NCI-H1694 (cell line): Measurements from ENCODE around the gene SNX13.
"Not testable (repeated sequence)": the region's sequence is repeated elsewhere in the genome, so short reads cannot be mapped to it uniquely, and the experiment has no call there.

ENCODE experiments used
- DNase-seq: peaks from one replicate; lab custom pipeline; 2025; lab: John Stamatoyannopoulos, UW

The SNX13 gene

DNA sequence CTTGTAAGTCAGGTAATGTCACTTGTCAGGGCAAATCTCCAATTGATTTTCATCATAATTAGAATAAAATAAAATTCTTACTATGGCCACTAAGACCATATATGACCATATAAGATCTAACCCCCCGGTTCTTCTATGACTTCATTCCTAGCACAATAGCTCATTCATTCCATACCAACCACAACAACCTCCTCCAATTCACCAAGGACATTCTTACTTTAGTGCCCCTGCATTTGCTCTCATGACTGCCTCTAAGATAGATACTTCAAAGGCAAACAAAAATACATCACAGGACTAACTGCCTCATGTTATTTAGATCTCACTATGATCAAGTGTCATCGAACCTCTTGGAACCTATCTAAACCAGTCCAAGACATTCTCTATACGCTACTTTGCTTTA lies 90.8 kb downstream of the SNX13 start:
- no peak for DNase-seq

- no peak for DNase-seq
Observed at GRCh38 chr7:17848516-17848915, 91.8 kb downstream of the SNX13 start.

GRCh38 chr7:17846935-17847334 lies 93.4 kb downstream of the SNX13 start:
- no peak for DNase-seq

DNA sequence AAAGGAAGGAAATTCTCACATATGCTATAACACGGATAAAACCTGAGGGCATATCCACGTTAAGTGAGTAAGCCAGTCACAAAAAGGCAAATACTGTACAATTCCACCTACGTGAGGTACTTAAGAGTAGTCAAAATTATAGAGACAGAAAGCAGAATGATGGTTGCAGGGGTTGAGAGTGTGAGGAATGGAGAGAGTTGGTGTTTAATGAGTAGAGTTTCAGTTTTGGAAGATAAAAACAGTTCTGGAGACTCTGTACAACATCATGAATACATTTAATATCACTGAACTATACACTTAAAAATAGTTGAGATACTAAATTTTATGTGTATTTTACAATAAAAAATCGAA lies 95.1 kb downstream of the SNX13 start:
- DNase-seq, result no peak

GRCh38 chr7:17844514-17845196 lies 95.6 kb downstream of the SNX13 start:
- no peak for DNase-seq

DNA sequence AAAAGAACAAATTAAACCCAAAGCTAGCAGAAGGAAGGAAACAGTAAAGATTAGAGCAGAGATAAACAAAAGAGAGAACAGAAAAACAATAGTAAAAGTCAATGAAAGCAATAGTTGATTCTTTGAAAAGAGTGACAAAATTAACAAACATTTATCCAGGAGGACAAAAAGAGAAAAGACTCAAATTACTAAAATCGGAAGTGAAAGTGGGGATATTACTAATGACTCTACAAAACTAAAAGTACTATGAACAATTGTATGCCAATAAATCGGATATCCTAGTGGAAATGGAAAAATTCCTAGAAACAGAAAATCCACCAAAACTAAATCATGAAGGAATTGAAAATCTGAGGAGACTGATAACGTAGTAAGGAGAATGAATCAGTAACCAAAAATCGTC lies 96.3 kb downstream of the SNX13 start:
- DNase-seq, result no peak

GRCh38 chr7:17843041-17843440 lies 97.3 kb downstream of the SNX13 start:
- no peak for DNase-seq

- no peak for DNase-seq
Observed at GRCh38 chr7:17832820-17833355, 107.4 kb downstream of the SNX13 start.

GRCh38 chr7:17832242-17832641 lies 108.1 kb downstream of the SNX13 start:
- DNase-seq, result no peak

DNA sequence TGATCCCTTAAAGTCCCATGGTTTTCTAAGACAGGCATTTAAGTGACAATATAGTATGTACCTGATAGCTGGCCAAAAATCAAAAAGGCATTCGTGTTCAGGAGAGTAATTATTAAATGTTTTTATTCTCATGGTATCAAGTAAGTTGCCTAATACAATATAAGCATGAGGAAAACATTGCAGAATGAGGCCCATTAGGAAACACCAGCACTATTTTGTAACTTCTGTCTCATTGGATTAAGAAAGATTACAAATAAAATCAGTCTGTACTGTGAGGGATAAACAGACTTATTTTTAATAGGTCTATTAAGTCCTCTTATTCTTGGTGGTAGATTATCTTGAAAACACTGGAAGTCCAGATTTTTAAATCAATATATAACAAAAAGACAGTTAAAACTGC lies 110.1 kb downstream of the SNX13 start:
- DNase-seq, result no peak

- no peak for DNase-seq
Observed at GRCh38 chr7:17829001-17829400, 111.3 kb downstream of the SNX13 start.

DNA sequence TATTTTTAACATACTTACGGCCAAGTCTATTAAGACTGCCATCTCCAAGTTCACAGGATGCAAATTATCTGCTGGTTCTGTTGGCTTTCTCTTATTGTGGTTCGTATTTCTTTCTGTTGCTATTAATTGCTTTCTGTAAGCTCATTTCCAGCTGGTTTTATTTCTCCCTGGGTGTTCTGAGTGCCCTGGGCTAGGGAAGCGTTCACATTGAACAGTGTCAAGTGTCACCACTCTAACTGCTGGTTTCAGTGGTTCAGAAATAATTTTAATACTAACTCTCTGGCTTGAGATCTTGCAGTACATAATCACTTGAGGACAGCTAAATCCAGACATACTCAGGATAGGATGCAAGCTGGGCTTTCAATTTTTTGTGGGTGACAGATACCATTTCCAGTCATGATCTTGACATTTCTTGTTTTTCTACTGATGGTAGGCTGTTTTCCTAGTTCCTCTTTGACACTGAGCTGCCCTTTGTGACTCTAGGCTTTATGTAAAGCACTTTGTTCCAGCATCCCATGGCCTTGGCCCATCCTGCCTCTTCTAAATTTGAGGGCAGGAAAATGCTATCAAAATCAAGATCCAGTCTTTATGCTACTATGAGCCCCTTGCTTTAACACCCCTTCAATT lies 117.6 kb downstream of the SNX13 start:
- DNase-seq, result no peak

DNA sequence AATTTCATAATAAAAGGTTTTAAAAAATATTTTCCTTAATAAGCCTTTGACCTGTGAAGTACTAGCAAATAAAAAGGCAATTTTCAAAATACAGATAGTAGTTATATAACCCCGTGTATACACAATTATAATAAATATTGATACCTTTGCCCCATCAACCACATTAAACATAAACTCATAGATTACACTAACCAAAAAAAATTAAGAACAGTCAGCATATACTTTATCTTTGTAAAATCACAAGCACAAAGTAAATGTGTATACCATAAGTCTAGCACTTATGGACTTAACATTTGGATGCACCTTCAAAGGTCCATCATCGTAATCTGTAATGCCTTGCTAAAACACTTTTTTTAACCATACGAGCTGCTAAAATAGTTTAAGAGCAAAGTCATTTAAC lies 123.4 kb downstream of the SNX13 start:
- no peak for DNase-seq

DNA sequence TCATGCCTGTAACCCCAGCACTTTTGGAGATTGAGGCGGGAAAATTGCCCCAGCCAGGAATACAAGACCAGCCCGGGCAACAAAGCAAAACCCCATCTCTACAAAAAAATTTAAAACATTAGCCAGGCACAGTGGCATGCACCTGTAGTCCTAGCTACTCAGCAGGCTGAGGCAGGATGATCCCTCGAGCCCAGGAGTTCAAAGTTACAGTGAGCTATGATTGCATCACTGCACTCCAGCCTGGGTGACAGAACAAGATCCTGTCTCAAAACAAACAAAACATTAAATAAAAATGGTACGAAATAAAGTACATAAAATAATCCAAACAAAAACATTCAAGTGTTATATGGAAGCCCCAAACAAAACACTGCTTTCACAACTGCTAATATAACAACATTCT lies 125.0 kb downstream of the SNX13 start:
- DNase-seq, result no peak

GRCh38 chr7:17814058-17814457 lies 126.2 kb downstream of the SNX13 start:
- no peak for DNase-seq

DNA sequence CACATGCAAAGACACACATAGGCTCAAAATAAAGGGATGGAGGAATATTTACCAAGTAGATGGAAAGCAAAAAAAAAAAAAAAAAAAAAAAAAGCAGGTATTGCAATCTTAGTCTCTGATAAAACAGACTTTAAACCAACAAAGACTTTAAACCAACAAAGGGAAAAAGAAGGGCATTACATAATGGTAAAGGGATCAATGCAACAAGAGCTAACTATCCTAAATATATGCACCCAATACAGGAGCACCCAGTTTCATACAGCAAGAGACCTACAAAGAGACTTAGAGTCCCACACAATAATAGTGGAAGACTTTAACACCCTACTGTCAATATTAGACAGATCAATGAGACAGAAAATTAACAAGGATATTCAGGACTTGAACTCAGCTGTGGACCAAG lies 131.1 kb downstream of the SNX13 start:
- not testable (repeated sequence) for DNase-seq

DNA sequence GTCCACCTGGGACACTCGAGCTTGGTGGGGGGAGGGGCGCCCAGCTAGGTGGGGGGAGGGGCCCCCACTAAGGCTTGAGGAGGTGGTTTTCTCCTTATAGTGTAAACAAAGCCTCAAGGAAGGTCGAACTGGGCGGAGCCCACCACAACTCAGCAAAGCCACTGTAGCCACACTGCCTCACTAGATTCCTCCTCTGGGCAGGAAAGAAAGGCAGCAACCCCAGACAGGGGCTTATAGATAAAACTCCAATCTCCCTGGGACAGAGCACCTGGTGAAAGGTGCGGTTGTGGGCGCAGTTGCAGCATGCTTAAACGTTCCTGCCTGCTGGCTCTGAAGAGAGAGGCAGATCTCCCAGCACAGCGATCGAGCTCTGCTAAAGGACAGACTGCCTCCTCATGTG lies 133.1 kb downstream of the SNX13 start:
- no peak for DNase-seq

GRCh38 chr7:17806631-17807030 lies 133.7 kb downstream of the SNX13 start:
- no peak for DNase-seq

DNA sequence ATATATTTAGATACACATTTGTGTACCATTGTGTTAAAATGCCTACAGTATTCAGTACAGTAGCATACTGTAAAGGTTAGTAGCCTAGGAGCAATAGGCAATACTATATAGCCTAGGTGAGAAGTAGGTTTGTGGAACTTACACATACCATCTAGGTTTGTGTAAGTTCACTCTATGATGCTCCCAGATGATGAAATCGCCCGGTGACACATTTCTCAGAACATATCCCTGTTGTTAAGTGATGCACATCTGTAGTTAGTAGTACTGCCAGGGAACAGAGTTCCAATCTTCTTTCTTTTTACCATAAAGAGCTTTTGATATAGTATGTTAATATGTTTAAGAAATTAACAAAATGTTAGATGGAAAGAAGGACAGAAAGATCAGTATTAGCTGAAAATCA lies 138.2 kb downstream of the SNX13 start:
- no peak for DNase-seq

- no peak for DNase-seq
Observed at GRCh38 chr7:17792075-17792936, 148.0 kb downstream of the SNX13 start.

DNA sequence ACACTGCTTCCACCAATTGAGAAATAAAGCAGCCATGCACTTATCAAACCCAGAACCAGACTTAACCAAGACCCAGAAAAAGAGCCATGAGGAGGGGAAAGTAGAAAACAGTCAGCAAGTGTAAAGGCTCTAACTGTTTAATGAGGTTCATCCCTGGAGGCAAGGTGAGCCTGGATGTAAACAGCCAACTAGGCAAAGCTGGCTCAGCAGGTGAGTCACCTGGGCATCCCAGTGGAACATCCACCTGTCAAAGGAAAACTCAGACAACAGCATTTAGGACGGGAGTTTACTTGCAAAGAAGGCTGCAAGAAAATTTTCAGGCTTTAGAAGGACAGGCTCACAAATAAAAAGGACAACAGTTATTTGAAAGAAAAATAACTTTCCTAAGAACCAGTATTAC lies 153.0 kb downstream of the SNX13 start:
- no peak for DNase-seq

DNA sequence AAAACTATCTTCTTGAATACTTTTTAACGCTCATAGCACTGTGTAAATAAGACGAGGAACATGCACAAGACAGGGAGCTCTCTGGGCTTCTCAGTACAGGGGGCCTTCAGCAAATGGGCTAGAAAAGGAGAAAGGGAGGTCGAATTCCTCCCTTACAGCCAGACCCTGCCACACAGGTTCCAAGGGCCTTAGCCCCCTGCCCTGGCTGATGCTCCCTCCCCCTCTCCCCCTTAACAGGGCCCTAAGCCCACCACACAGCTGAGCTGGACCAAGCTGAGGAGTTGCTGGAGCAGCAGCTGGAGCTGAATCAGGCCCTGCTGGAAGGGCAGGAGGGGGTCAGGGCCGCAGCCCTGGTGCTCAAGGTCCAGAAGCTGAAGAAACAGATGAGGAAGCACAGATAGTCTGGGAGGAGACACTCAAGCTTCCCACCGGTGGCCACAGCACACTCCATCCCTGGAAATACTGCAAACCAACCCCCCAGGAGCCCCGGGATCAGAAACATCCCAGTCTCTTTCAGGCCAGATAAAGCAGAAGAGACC lies 153.9 kb downstream of the SNX13 start:
- no peak for DNase-seq

DNA sequence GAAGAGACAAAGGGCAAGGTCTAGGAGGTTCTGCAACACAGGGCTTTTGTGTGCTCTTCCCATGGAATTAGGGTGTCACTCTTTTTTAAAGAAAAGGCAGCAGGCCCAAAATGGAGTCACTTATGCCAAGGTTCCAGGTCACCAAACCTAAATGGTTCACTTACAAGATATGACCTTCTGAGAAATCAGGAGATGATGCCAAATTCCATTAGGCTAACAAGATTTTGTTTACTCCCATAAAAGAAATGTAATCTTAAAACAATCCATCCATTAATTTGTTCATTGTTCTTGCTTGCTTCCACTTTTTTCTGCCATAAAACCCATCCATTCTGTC lies 158.1 kb downstream of the SNX13 start:
- no peak for DNase-seq
